Caco-2 (cell line): ENCODE measurements around the gene RAB22A. TPM values are rescaled to one million over a fixed set of nuclear protein-coding genes. Genes with fewer than 3 reads are reported as not detected.
A peak's percentile ranks its signal among the peaks of the same experiment; 100 is the strongest.

ENCODE experiments used
- BruUV-seq: library from RNA; stranded (reverse); fragments of 400-500 nt; replicated peaks from 2 replicates; lab custom pipeline; 2021; lab: Mats Ljungman, UMichigan
- CTCF ChIA-PET: fragments of 300-600 bp; sonication (Branson Sonifier 250); formaldehyde crosslinking; loops from one replicate; lab custom pipeline; 2022; ENCODE audit warnings: antibody characterized with exemption; lab: Charles Lee
- POLR2A ChIA-PET: fragments of 300-600 bp; sonication (Branson Sonifier 250); formaldehyde crosslinking; loops from one replicate; lab custom pipeline; 2022; ENCODE audit warnings: antibody characterized with exemption; lab: Charles Lee
- DNase-seq, 2 experiments: peaks; one replicate each; pipeline versions ENCODE4 v3.0.0 to v3.0.0-alpha.2; 2020 to 2022
- H3K27me3 ChIP-seq: replicated peaks from 2 replicates; pipeline ENCODE4 v1.6.0; 2011; ENCODE audit warnings: low read length; ENCODE audit not compliant: control insufficient read depth, insufficient read depth
- H3K36me3 ChIP-seq: 2 replicates; pipeline ENCODE4 v1.5.1; 2011; ENCODE audit warnings: low read length; ENCODE audit not compliant: control insufficient read depth, insufficient read depth
- H3K4me1 ChIP-seq: fragments of 250-450 bp; sonication (Bioruptor Pico); 2 replicates; pipeline ENCODE4 v1.5.1; 2020; ENCODE audit warnings: mild to moderate bottlenecking
- H3K4me3 ChIP-seq: 2 replicates; pipeline ENCODE4 v1.5.1; 2011; ENCODE audit warnings: low read depth, mild to moderate bottlenecking, control low read depth, low read length
- H3K9me3 ChIP-seq: fragments of 250-450 bp; sonication (Bioruptor Pico); 2 replicates; pipeline ENCODE4 v1.5.1; 2020; ENCODE audit warnings: mild to moderate bottlenecking, moderate library complexity
- H3K27ac Mint-ChIP-seq: one replicate; pipeline ENCODE4 v1.8.0; 2022; ENCODE audit warnings: mixed read lengths; ENCODE audit not compliant: unreplicated experiment
- H3K27me3 Mint-ChIP-seq: one replicate; pipeline ENCODE4 v1.8.0; 2022; ENCODE audit warnings: mixed read lengths; ENCODE audit not compliant: insufficient read depth, unreplicated experiment
- H3K36me3 Mint-ChIP-seq: one replicate; pipeline ENCODE4 v1.8.0; 2022; ENCODE audit warnings: mild to moderate bottlenecking, mixed read lengths; ENCODE audit not compliant: insufficient read depth, unreplicated experiment
- H3K4me1 Mint-ChIP-seq: one replicate; pipeline ENCODE4 v1.8.0; 2022; ENCODE audit warnings: low read depth, mixed read lengths; ENCODE audit not compliant: unreplicated experiment
- H3K4me3 Mint-ChIP-seq: one replicate; pipeline ENCODE4 v1.8.0; 2022; ENCODE audit warnings: mild to moderate bottlenecking, moderate library complexity, mixed read lengths; ENCODE audit not compliant: unreplicated experiment
- H3K9me3 Mint-ChIP-seq: one replicate; pipeline ENCODE4 v1.8.0; 2022; ENCODE audit warnings: mixed read lengths; ENCODE audit not compliant: unreplicated experiment
- intact Hi-C: fragments of 100-400 bp; cut with micrococcal nuclease; formaldehyde crosslinking; loops from one replicate; pipeline ENCODE4 v1.10.0; 2022; ENCODE audit not compliant: unreplicated experiment
- total RNA-seq: library from RNA; stranded (reverse); gene quantifications from 2 replicates; pipeline ENCODE4 v1.2.3, GENCODE V29; 2022
- TF ChIP-seq, protein P1 (sequence below), 2 experiments: fragments of 200-600 bp in 1 of 2; IDR thresholded peaks; 1 replicate in 1 of 2; 2 replicates in 1 of 2; pipeline versions ENCODE4 v1.5.1 to v1.8.0; 2011 to 2022; ENCODE audit warnings: antibody characterized with exemption in 1 of 2, control low read depth in 1 of 2, inconsistent platforms in 1 of 2, low read depth in 1 of 2, low read length in 1 of 2, mild to moderate bottlenecking in 1 of 2, moderate library complexity in 1 of 2; ENCODE audit not compliant: insufficient read depth in 1 of 2, severe bottlenecking in 1 of 2, unreplicated experiment in 1 of 2

The RAB22A gene
- total RNA-seq, 1 experiment from 2014 or later, result 24.1 TPM

- Mint-ChIP-seq H3K36me3 (peaks cover 70% of the 10 kb centered on the region), H3K27ac (peak overlapping the region; percentile 4), H3K4me3 (no peak overlapping the region), H3K4me1 (peaks cover 50% of the 10 kb centered on the region), H3K27me3 (no peaks in the 10 kb centered on the region), H3K9me3 (no peaks in the 10 kb centered on the region)
- BruUV-seq, result no TSS peak
- TF ChIP-seq, protein P1, sequence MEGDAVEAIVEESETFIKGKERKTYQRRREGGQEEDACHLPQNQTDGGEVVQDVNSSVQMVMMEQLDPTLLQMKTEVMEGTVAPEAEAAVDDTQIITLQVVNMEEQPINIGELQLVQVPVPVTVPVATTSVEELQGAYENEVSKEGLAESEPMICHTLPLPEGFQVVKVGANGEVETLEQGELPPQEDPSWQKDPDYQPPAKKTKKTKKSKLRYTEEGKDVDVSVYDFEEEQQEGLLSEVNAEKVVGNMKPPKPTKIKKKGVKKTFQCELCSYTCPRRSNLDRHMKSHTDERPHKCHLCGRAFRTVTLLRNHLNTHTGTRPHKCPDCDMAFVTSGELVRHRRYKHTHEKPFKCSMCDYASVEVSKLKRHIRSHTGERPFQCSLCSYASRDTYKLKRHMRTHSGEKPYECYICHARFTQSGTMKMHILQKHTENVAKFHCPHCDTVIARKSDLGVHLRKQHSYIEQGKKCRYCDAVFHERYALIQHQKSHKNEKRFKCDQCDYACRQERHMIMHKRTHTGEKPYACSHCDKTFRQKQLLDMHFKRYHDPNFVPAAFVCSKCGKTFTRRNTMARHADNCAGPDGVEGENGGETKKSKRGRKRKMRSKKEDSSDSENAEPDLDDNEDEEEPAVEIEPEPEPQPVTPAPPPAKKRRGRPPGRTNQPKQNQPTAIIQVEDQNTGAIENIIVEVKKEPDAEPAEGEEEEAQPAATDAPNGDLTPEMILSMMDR (IDR thresholded peaks at IDR 0.05; ENCODE audit: insufficient read depth in 1 of 2, low read depth in 1 of 2, low read length in 1 of 2, severe bottlenecking in 1 of 2, unreplicated experiment in 1 of 2), result no peak
- DNase-seq, result no peak
- CTCF ChIA-PET, result no interaction called here
- Histone ChIP-seq H3K4me1 (peaks cover 28% of the 10 kb centered on the region), H3K4me3 (no peak overlapping the region), H3K27me3 (no peaks in the 10 kb centered on the region), H3K36me3 (peaks cover 2% of the 10 kb centered on the region; the same call in 1 of the 2 replicates), H3K9me3 (no peaks in the 10 kb centered on the region; the same call in 1 of the 2 replicates)
- intact Hi-C loops, result no loop called here
- POLR2A ChIA-PET, result no interaction called here
These were observed 107.3 kb downstream of the RAB22A start for GRCh38 chr20:58416835-58417234.

Other genes with a start within 250 kb of the RAB22A start
- not detected in 2 replicates for gene ANKRD60, start 81.1 kb upstream of the RAB22A start, total RNA-seq
- gene VAPB, start 79.5 kb downstream of the RAB22A start, total RNA-seq, result 182 and 186 TPM in 2 replicates
- gene APCDD1L, start 205.7 kb downstream of the RAB22A start, total RNA-seq, result not detected in 2 replicates